Mesenchymal stem cell (in vitro differentiated cells and primary cell): ENCODE data around the gene NKD2.

Experiments used
- DNase-seq: peaks from one replicate; pipeline ENCODE4 v3.0.0-alpha.2; 2013
- H2AFZ ChIP-seq: one replicate; pipeline ENCODE4 v1.6.1; 2013; ENCODE audit warnings: low read depth, mild to moderate bottlenecking, control low read depth, inconsistent platforms, low read length, moderate library complexity
- H2AK5ac ChIP-seq: 2 replicates; pipeline ENCODE4 v1.6.1; 2013; ENCODE audit warnings: low read length, moderate library complexity, mild to moderate bottlenecking, inconsistent platforms; ENCODE audit not compliant: severe bottlenecking
- H2BK120ac ChIP-seq: one replicate; pipeline ENCODE4 v1.6.1; 2013; ENCODE audit warnings: low read depth, mild to moderate bottlenecking, inconsistent platforms, low read length, moderate library complexity
- H2BK12ac ChIP-seq, 2 experiments: one replicate each; pipeline ENCODE4 v1.6.1; 2013; ENCODE audit warnings: inconsistent platforms in 2 of 2, low read length in 2 of 2, mild to moderate bottlenecking in 2 of 2, moderate library complexity in 2 of 2, control low read depth in 1 of 2
- H2BK15ac ChIP-seq: one replicate; pipeline ENCODE4 v1.6.1; 2013; ENCODE audit warnings: mild to moderate bottlenecking, low read depth, inconsistent platforms; ENCODE audit not compliant: poor library complexity, severe bottlenecking
- H2BK5ac ChIP-seq: 2 replicates; pipeline ENCODE4 v1.6.1; 2013; ENCODE audit warnings: low read depth, mild to moderate bottlenecking, low read length, control low read depth, inconsistent platforms; ENCODE audit not compliant: poor library complexity, severe bottlenecking
- H3K14ac ChIP-seq, 2 experiments: one replicate each; pipeline ENCODE4 v1.6.1; 2013; ENCODE audit warnings: inconsistent platforms in 2 of 2, low read length in 2 of 2, control low read depth in 1 of 2, mild to moderate bottlenecking in 1 of 2, moderate library complexity in 1 of 2
- H3K18ac ChIP-seq, 2 experiments: one replicate each; pipeline ENCODE4 v1.6.1; 2013; ENCODE audit warnings: inconsistent platforms in 2 of 2, low read length in 2 of 2, control low read depth in 1 of 2, low read depth in 1 of 2, mild to moderate bottlenecking in 1 of 2
- H3K23ac ChIP-seq, 2 experiments: one replicate each; pipeline ENCODE4 v1.6.1; 2013; ENCODE audit warnings: inconsistent platforms in 2 of 2, low read length in 2 of 2, mild to moderate bottlenecking in 2 of 2, moderate library complexity in 2 of 2, control low read depth in 1 of 2
- H3K27ac ChIP-seq: 2 replicates; pipeline ENCODE4 v1.5.1; 2013; ENCODE audit warnings: mild to moderate bottlenecking, moderate library complexity, low read length, control low read depth, inconsistent platforms; ENCODE audit not compliant: poor library complexity, severe bottlenecking
- H3K27me3 ChIP-seq, 2 experiments: 2 replicates each; pipeline versions ENCODE4 v1.6.1 to v1.7.0; 2013; ENCODE audit warnings: low read length in 2 of 2, mild to moderate bottlenecking in 2 of 2, moderate library complexity in 2 of 2, control low read depth in 1 of 2, inconsistent platforms in 1 of 2; ENCODE audit not compliant: control insufficient read depth in 1 of 2, insufficient read depth in 1 of 2
- H3K36me3 ChIP-seq, 2 experiments: 2 replicates each; pipeline versions ENCODE4 v1.6.1 to v1.7.0; 2013; ENCODE audit warnings: low read length in 2 of 2, control low read depth in 1 of 2, inconsistent platforms in 1 of 2, low read depth in 1 of 2, mild to moderate bottlenecking in 1 of 2; ENCODE audit not compliant: insufficient read depth in 2 of 2, control insufficient read depth in 1 of 2
- H3K4ac ChIP-seq, 2 experiments: one replicate each; pipeline ENCODE4 v1.6.1; 2013; ENCODE audit warnings: inconsistent platforms in 2 of 2, low read length in 2 of 2, mild to moderate bottlenecking in 2 of 2, moderate library complexity in 2 of 2, control low read depth in 1 of 2, low read depth in 1 of 2
- H3K4me1 ChIP-seq: 2 replicates; pipeline ENCODE4 v1.6.1; 2013; ENCODE audit warnings: low read depth, low read length, control low read depth; ENCODE audit not compliant: control insufficient read depth, insufficient read depth
- H3K4me2 ChIP-seq: 2 replicates; pipeline ENCODE4 v1.6.1; 2013; ENCODE audit warnings: low read length, mild to moderate bottlenecking, inconsistent platforms; ENCODE audit not compliant: poor library complexity, severe bottlenecking
- H3K4me3 ChIP-seq, 2 experiments: 2 replicates each; pipeline versions ENCODE4 v1.5.1 to v1.7.0; 2013; ENCODE audit warnings: low read length in 2 of 2, mild to moderate bottlenecking in 2 of 2, control low read depth in 1 of 2, low read depth in 1 of 2; ENCODE audit not compliant: insufficient read depth in 1 of 2
- H3K79me1 ChIP-seq: replicated peaks from 2 replicates; pipeline ENCODE4 v1.6.1; 2013; ENCODE audit warnings: mild to moderate bottlenecking, control low read depth, low read length, inconsistent platforms; ENCODE audit not compliant: poor library complexity, severe bottlenecking
- H3K9ac ChIP-seq: 2 replicates; pipeline ENCODE4 v1.7.0; 2013; ENCODE audit warnings: mild to moderate bottlenecking, low read length, moderate library complexity
- H3K9me3 ChIP-seq: 2 replicates; pipeline ENCODE4 v1.7.0; 2013; ENCODE audit warnings: mild to moderate bottlenecking, low read length; ENCODE audit not compliant: control insufficient read depth
- H4K8ac ChIP-seq: one replicate; pipeline ENCODE4 v1.6.1; 2013; ENCODE audit warnings: inconsistent platforms, mild to moderate bottlenecking, low read length, moderate library complexity
- H4K91ac ChIP-seq: one replicate; pipeline ENCODE4 v1.6.1; 2013; ENCODE audit warnings: mild to moderate bottlenecking, low read length, inconsistent platforms
- WGBS: methylation state at CpG from one replicate; pipeline ENCODE4 v1.1.7; 2013; ENCODE audit warnings: mixed read lengths; 5-methylcytosine and 5-hydroxymethylcytosine counted together

NKD2 gene

GRCh38 chr5:1039210-1039548, 30.6 kb downstream of the NKD2 start:
- no peak overlapping the region for H2BK12ac ChIP-seq
- no peak overlapping the region for H4K8ac ChIP-seq
- no peak overlapping the region for H2AK5ac ChIP-seq
- H3K14ac ChIP-seq = no peak overlapping the region
- H2AFZ ChIP-seq = no peak overlapping the region
- no peak overlapping the region for H3K4me2 ChIP-seq
- DNase-seq = no peak
- no peak overlapping the region for H2BK5ac ChIP-seq
- no peak overlapping the region for H3K27ac ChIP-seq
- no peak overlapping the region for H2BK120ac ChIP-seq
- no peak overlapping the region for H2BK15ac ChIP-seq
- no peaks in the 10 kb centered on the region for H3K9me3 ChIP-seq
- WGBS = 84% methylated on average over 16 of the region's 16 CpGs
- no peak overlapping the region for H3K9ac ChIP-seq
- H4K91ac ChIP-seq = no peak overlapping the region
- no peak overlapping the region for H3K18ac ChIP-seq
- no peaks in the 10 kb centered on the region for H3K79me1 ChIP-seq
- H3K4ac ChIP-seq = no peak overlapping the region
- peaks cover 4 to 16% of the 10 kb centered on the region in 2 experiments for H3K27me3 ChIP-seq
- H3K4me3 ChIP-seq = no peak overlapping the region
- H3K23ac ChIP-seq = no peak overlapping the region
- H3K36me3 ChIP-seq = no peaks in the 10 kb centered on the region
- peaks cover 2% of the 10 kb centered on the region for H3K4me1 ChIP-seq

DNA sequence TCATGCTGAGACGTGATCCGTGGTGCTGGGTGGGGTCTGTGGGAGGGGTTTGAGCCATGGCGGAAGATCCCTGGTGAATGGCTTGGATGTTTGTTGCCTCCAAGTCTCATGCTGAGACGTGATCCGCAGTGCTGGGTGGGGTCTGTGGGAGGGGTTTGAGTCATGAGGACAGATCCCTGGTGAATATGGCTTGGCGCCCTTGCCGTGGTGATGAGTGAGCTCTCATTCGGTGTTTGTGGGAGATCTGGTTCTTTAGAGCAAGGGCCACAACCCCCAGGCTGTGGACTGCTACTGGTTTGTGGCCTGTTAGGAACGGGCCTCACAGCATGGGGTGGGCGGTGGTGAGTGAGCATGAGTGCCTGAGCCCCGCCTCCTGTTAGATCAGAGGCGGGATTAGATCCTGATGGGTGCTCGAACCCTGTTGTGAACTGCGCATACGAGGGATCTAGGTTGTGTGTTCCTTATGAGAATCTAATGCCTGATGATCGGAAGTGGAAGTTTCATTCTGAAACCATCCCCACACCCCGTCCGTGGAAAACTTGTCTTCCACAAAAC, 31.2 kb downstream of the NKD2 start:
- H2BK5ac ChIP-seq = no peak overlapping the region
- no peak overlapping the region for H2BK12ac ChIP-seq
- no peak overlapping the region for H3K23ac ChIP-seq
- DNase-seq = no peak
- no peak overlapping the region for H3K14ac ChIP-seq
- H4K91ac ChIP-seq = no peak overlapping the region
- H3K27me3 ChIP-seq = peaks cover 4 to 12% of the 10 kb centered on the region in 2 experiments
- no peak overlapping the region for H2AK5ac ChIP-seq
- no peak overlapping the region for H3K18ac ChIP-seq
- no peak overlapping the region for H3K4me3 ChIP-seq
- no peak overlapping the region for H4K8ac ChIP-seq
- WGBS = 91% methylated on average over 13 of the region's 18 CpGs
- H3K4ac ChIP-seq = no peak overlapping the region
- no peak overlapping the region for H2BK120ac ChIP-seq
- no peaks in the 10 kb centered on the region for H3K9me3 ChIP-seq
- peaks cover 2% of the 10 kb centered on the region for H3K4me1 ChIP-seq
- no peak overlapping the region for H3K4me2 ChIP-seq
- no peaks in the 10 kb centered on the region for H3K36me3 ChIP-seq
- H2BK15ac ChIP-seq = no peak overlapping the region
- no peaks in the 10 kb centered on the region for H3K79me1 ChIP-seq
- H3K9ac ChIP-seq = no peak overlapping the region
- H2AFZ ChIP-seq = no peak overlapping the region
- no peak overlapping the region for H3K27ac ChIP-seq

DNA sequence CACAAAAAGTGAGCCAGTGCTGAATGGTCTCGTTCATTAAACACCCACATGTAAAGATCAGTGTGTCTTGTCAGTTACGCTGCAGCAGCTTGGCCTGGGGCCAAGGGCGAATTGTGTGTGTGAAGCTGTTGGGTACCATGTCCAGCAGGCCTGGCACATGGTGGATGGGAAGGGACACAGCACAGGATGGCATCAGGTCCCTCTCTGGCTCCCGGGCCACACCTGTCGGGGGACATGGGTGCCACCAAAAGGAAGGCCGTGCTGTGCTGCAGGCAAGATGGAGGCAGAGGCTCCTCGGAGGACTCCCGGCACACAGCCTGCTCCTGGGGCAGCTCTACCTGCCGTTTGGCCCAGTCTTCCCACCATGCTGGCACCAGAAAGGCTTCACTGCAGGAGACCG, 32.0 kb downstream of the NKD2 start:
- Histone ChIP-seq H3K27ac (no peak overlapping the region), H4K91ac (peak overlapping the region; percentile 9), H3K18ac (no peak overlapping the region)

GRCh38 chr5:1041225-1042143, 32.9 kb downstream of the NKD2 start:
- Histone ChIP-seq H3K18ac (no peak overlapping the region), H3K9me3 (no peaks in the 10 kb centered on the region), H3K4ac (no peak overlapping the region), H3K27ac (no peak overlapping the region), H2AK5ac (no peak overlapping the region), H3K9ac (no peak overlapping the region), H2BK15ac (no peak overlapping the region), H2AFZ (no peak overlapping the region), H3K36me3 (no peaks in the 10 kb centered on the region), H3K27me3 (peaks cover 4 to 11% of the 10 kb centered on the region in 2 experiments), H2BK120ac (no peak overlapping the region), H3K4me1 (peaks cover 2% of the 10 kb centered on the region), H3K14ac (no peak overlapping the region), H4K8ac (no peak overlapping the region), H2BK12ac (no peak overlapping the region), H3K79me1 (no peaks in the 10 kb centered on the region), H3K4me2 (no peak overlapping the region), H4K91ac (no peak overlapping the region), H3K23ac (no peak overlapping the region), H3K4me3 (no peak overlapping the region), H2BK5ac (no peak overlapping the region)
- no peak for DNase-seq
- 91% methylated on average over 15 of the region's 15 CpGs for WGBS

More for the DNA sequence above, 32.0 kb downstream of the NKD2 start:
- H2BK120ac ChIP-seq = no peak overlapping the region
- H3K9me3 ChIP-seq = no peaks in the 10 kb centered on the region
- H2AK5ac ChIP-seq = no peak overlapping the region
- DNase-seq = no peak
- WGBS = 90% methylated on average over 10 of the region's 10 CpGs
- H3K9ac ChIP-seq = no peak overlapping the region
- H3K4ac ChIP-seq = no peak overlapping the region
- no peak overlapping the region for H3K4me2 ChIP-seq
- H2AFZ ChIP-seq = no peak overlapping the region
- H3K23ac ChIP-seq = no peak overlapping the region
- no peak overlapping the region for H2BK5ac ChIP-seq
- no peak overlapping the region for H4K8ac ChIP-seq
- peaks cover 4 to 11% of the 10 kb centered on the region in 2 experiments for H3K27me3 ChIP-seq
- H3K14ac ChIP-seq = no peak overlapping the region
- H3K79me1 ChIP-seq = no peaks in the 10 kb centered on the region
- H3K4me1 ChIP-seq = peaks cover 2% of the 10 kb centered on the region
- H2BK15ac ChIP-seq = no peak overlapping the region
- no peak overlapping the region for H3K4me3 ChIP-seq
- no peak overlapping the region for H2BK12ac ChIP-seq
- H3K36me3 ChIP-seq = no peaks in the 10 kb centered on the region
